GM08714 (cell line): ENCODE measurements around the gene SERPINI1.

Experiments used
- H3K4me3 ChIP-seq: fragments of 200-500 bp; sonication (Bioruptor generic); 2 replicates; pipeline ENCODE4 v1.5.1; 2014; ENCODE audit warnings: mild to moderate bottlenecking, low read length, inconsistent platforms
- ZNF274 ChIP-seq: IDR thresholded peaks from 2 replicates; pipeline ENCODE4 v1.6.1; 2012; ENCODE audit warnings: mild to moderate bottlenecking, low read depth, low read length

The SERPINI1 gene

DNA sequence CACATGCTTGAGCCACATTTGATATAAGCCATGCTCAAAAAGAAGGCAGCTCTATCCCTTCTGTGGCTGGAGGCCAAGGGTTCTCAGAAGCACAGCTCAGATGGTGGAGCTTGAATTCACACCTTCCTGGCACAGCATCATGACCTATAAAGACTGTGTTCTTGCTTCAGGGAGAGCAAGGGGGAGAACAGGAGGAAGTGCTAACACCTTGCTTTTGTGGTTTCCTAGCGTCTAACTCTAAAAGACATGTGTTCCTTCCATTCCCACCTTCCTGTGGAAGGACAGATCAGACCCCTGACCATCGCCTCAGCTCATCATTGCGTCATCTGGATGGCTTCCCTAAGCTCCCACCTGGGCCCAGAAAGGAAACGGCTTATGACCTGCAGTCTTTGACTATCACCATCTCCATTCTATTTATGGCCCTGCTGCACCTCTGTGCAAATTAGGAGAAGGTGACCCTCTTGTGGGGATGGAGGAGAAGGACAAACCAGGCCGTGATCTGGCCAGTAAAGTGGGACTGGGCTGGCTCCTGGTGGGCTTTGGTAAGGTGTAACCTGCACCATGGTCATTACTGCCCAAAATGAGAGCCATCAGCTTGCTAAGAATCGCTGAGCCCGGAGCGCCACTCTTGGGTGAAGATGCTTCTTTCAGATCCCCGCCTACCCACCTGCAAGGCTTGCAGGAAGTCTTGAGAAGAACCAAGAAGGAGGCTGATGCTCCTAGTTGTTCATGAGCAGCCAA lies 128.5 kb downstream of the SERPINI1 start:
- no peak for TF ChIP-seq ZNF274
- H3K4me3 ChIP-seq: no peak overlapping the region

DNA sequence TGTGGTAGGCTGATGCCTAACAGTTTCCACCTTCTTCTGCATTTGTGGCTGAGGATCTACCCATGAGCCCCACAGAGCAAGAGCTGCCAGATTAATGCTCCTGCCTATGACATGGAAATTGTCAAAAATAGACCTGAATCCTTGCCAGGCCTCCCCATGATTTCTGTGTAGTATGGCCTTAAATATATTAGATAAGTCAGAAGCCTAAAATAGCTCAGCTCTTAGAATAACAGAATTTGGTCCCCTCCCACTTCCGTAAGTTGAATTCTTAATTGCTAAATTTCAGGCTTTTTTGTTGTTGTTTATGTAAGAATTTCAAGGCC lies 129.0 kb downstream of the SERPINI1 start:
- no peak for TF ChIP-seq ZNF274
- no peak overlapping the region for H3K4me3 ChIP-seq

DNA sequence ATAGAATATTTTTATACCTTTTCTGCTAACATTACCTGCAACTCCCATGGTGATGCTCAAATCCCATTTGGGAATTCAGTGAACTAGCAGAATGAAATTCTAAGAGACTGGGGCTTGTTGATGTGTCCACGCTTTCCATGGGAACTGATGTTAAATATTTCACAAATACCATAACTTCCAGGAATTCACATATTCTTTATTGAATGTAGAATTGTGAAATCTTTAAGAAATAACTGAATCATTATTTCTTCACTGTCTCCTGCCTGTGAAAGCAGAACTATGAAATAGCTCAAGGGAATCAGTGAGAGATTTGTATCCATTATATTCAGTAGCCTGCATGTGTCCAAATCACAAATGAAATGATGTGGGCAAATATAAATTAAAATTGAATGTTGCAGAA lies 130.8 kb downstream of the SERPINI1 start:
- no peak overlapping the region for H3K4me3 ChIP-seq
- no peak for TF ChIP-seq ZNF274

DNA sequence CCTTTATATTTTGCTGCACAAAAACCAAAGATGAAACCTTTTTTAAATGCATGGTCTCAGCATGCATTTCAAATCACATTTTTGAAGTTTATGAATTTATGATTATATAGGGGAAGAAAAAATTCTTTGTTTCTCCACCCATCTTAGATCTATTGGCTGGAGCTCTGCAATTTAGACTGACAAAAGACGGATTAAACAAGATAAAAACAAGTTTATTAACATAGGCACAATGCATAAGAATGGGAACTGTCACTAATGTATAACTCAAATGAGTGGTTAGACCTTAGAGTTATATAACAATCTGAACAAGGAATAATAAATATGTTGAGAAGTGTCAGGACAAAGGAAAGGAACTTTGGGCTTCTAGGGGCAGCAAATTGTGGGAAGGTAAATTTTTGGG lies 132.5 kb downstream of the SERPINI1 start:
- no peak overlapping the region for H3K4me3 ChIP-seq
- TF ChIP-seq ZNF274: no peak

- TF ChIP-seq ZNF274: no peak
- H3K4me3 ChIP-seq: no peak overlapping the region
Observed at GRCh38 chr3:167870181-167870580, 134.7 kb downstream of the SERPINI1 start.

DNA sequence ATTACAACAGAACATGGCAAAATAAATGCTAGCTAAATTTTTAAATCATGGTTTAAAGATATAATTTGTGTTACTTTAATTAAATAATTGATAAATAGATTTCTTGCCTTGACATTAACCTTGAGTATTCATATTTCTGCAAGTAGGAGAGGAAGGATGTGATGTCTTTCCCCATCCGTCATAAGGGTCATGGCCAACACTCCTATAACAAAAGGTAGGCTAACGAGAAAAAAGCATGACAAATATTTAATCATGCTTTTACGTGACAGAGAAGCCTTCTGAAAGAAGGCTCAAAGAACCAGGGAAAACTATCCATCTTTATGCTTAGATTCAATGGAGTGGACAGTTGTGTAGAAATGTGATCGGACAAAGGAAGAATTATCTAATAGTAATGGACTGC lies 135.2 kb downstream of the SERPINI1 start:
- no peak overlapping the region for H3K4me3 ChIP-seq
- no peak for TF ChIP-seq ZNF274

DNA sequence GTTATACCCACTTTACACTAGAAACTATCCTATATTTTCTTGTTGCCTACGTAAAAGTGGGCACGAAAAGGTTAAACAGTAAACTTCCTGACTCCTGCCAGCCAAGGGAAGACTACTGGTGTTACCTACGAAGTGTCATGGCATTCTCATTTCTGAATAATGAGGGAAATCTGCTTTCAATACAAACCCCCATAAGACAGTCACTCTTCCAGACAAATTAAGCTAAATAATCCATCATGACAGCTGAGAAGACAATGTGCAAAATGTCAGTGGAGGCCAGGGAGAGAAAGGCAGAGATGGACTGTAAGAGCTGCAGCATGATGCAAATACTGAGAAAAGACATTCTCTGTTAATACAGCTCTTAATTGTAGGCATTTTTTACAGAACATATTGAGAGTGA lies 136.5 kb downstream of the SERPINI1 start:
- no peak for TF ChIP-seq ZNF274
- no peak overlapping the region for H3K4me3 ChIP-seq

- H3K4me3 ChIP-seq: no peak overlapping the region
- no peak for TF ChIP-seq ZNF274
Observed at GRCh38 chr3:167872941-167873340, 137.4 kb downstream of the SERPINI1 start.

DNA sequence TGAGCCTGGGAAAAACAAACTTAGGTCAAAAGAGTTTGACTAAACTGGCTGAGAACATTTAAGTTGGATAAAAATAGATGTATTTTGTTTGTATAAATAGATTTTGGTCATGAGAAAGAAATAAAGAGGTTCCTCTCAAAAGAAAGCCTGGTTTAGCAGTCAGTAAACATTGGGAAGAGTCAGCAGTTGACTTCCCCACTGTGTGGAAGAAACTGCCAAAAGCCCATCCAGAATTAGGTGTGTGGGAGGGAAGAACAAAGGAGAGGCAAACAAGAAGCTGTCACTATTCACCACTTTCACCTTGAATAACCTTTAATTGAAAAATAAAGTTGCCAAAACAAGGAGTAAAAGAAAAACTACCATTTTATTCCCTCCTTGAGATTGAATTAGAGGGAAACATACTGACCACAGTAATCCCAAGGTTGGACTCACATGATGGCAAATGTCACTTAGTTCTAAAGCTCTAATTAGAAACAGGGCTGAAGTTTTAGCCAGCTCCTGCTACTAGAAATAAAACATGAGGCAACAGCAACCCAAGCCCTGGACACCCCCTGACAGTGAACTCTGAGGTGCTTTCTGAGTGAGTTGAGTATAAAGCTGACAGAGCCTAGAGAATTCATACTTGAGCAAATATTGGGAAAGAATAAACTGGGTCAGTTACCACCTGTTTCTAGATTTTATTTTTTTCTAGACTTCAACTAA lies 139.3 kb downstream of the SERPINI1 start:
- H3K4me3 ChIP-seq: no peak overlapping the region
- no peak for TF ChIP-seq ZNF274
